ENCODE data around the gene GRM1. TPM values are rescaled to one million over a fixed set of nuclear protein-coding genes. Genes with fewer than 3 reads are reported as not detected.

Gene GRM1
- polyA plus RNA-seq, 4 donors = 0.01 to 0.03 TPM; not detected in 2

DNA sequence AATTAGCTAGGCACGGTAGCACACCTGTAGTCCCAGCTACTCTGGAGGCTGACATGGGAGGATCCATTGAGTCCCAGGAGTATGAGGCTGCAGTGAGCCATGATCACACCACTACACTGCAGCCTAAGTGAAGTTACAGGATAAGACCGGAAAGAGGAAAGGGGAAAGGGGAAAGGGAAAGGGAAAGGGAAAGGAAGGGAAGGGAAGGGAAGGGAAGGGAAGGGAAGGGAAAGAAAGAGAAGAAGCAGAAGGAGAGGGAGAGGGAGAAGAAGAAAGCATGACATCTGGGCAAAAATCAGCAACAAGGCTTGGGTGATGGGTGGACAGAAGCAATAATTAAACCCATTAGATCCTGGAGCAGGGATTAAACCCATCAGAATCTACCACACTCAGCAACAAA lies 413.0 kb downstream of the GRM1 start:
- no peak overlapping the region for H3K4me3 ChIP-seq (ENCODE audit: low read depth in 1 of 3, low read length in 3 of 3)
- DNase-seq = no peak
- H3K27me3 ChIP-seq (ENCODE audit: control insufficient read depth in 3 of 3, insufficient read depth in 3 of 3, low read length in 3 of 3) = no peaks in the 10 kb centered on the region
- H3K4me1 ChIP-seq (ENCODE audit: control insufficient read depth in 3 of 3, insufficient read depth in 2 of 3, low read depth in 1 of 3, low read length in 2 of 3) = no peaks in the 10 kb centered on the region
- H3K27ac ChIP-seq (ENCODE audit: low read depth in 1 of 3, low read length in 2 of 3) = no peak overlapping the region
- no peaks in the 10 kb centered on the region for H3K36me3 ChIP-seq (ENCODE audit: control insufficient read depth in 3 of 3, insufficient read depth in 2 of 3, low read depth in 1 of 3, low read length in 3 of 3)
- H3K9me3 ChIP-seq (ENCODE audit: control insufficient read depth in 2 of 2, insufficient read depth in 1 of 2, low read depth in 1 of 2, low read length in 1 of 2) = no peaks in the 10 kb centered on the region
- no peak for FAIRE-seq
- WGBS, 3 donors = 78 to 91% (median 85%) methylated on average over 2 of the region's 2 CpGs

DNA sequence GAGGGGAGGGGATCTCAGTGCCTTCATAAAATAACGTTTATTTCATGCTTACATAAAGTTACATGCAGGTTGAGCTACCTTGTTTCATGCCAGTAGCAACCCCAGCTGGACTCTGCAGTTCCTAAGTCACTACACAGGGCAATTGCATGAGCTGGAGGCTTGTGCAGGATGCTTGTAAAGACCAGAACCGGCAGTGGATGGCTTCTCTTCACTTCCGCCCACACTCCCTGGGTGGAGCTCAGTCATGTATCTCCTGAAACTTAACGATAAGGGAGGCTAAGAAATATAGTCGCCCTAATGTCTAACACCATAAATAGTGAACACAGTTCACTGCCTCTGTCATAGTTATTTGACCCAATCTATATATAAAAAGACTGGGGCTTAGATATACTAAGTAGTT lies 415.3 kb downstream of the GRM1 start:
- Histone ChIP-seq H3K36me3 (ENCODE audit: control insufficient read depth in 3 of 3, insufficient read depth in 2 of 3, low read depth in 1 of 3, low read length in 3 of 3) (no peaks in the 10 kb centered on the region), H3K9me3 (ENCODE audit: control insufficient read depth in 2 of 2, insufficient read depth in 1 of 2, low read depth in 1 of 2, low read length in 1 of 2) (peaks cover 0 to 5% of the 10 kb centered on the region in 2 donors), H3K4me1 (ENCODE audit: control insufficient read depth in 3 of 3, insufficient read depth in 2 of 3, low read depth in 1 of 3, low read length in 2 of 3) (no peaks in the 10 kb centered on the region), H3K27ac (ENCODE audit: low read depth in 1 of 3, low read length in 2 of 3) (no peak overlapping the region), H3K4me3 (ENCODE audit: low read depth in 1 of 3, low read length in 3 of 3) (no peak overlapping the region), H3K27me3 (ENCODE audit: control insufficient read depth in 3 of 3, insufficient read depth in 3 of 3, low read length in 3 of 3) (no peaks in the 10 kb centered on the region)
- WGBS, 3 donors = 44 to 57% (median 50%) methylated on average over 5 of the region's 5 CpGs
- FAIRE-seq (no peak), DNase-seq (no peak)

- no peaks in the 10 kb centered on the region for H3K36me3 ChIP-seq (ENCODE audit: control insufficient read depth in 3 of 3, insufficient read depth in 2 of 3, low read depth in 1 of 3, low read length in 3 of 3)
- H3K4me3 ChIP-seq (ENCODE audit: low read depth in 1 of 3, low read length in 3 of 3) = no peak overlapping the region
- H3K27ac ChIP-seq (ENCODE audit: low read depth in 1 of 3, low read length in 2 of 3) = no peak overlapping the region
- 92 to 95% (median 93%) methylated on average over 4 of the region's 4 CpGs for WGBS, 3 donors
- H3K4me1 ChIP-seq (ENCODE audit: control insufficient read depth in 3 of 3, insufficient read depth in 2 of 3, low read depth in 1 of 3, low read length in 2 of 3) = no peaks in the 10 kb centered on the region
- H3K9me3 ChIP-seq (ENCODE audit: control insufficient read depth in 2 of 2, insufficient read depth in 1 of 2, low read depth in 1 of 2, low read length in 1 of 2) = peaks cover 0 to 5% of the 10 kb centered on the region in 2 donors
- FAIRE-seq = no peak
- no peaks in the 10 kb centered on the region for H3K27me3 ChIP-seq (ENCODE audit: control insufficient read depth in 3 of 3, insufficient read depth in 3 of 3, low read length in 3 of 3)
- DNase-seq = no peak
These were observed 416.4 kb downstream of the GRM1 start for GRCh38 chr6:146445233-146445632.

GRCh38 chr6:146456886-146457285 lies 428.0 kb downstream of the GRM1 start:
- WGBS, 3 donors = 38 to 52% (median 51%) methylated on average over 1 of the region's 1 CpG

DNA sequence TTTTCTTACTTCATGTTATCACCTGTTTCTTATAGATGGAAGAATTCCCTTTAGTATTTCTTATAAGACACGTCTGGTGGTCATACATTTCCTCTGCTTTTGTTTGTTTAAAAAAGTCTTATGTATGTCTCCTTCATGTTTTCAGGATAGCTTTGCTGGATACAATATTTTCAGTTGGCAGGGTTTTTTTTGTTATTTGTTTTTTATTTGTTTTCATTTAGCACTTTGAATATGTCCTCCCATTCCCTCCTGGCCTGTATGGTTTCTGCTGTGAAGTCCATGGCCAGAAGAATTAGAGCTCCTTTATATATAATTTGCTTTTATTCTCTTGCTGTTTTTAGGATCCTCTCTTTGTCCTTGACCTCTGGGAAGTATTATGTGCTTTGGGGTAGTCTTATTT lies 432.1 kb downstream of the GRM1 start:
- no peak for FAIRE-seq
- H3K4me3 ChIP-seq (ENCODE audit: low read depth in 1 of 3, low read length in 3 of 3) = no peak overlapping the region
- H3K27ac ChIP-seq (ENCODE audit: low read depth in 1 of 3, low read length in 2 of 3) = no peak overlapping the region
- peaks cover 0 to 10% of the 10 kb centered on the region in 2 donors for H3K9me3 ChIP-seq (ENCODE audit: control insufficient read depth in 2 of 2, insufficient read depth in 1 of 2, low read depth in 1 of 2, low read length in 1 of 2)
- DNase-seq = no peak
- H3K4me1 ChIP-seq (ENCODE audit: control insufficient read depth in 3 of 3, insufficient read depth in 2 of 3, low read depth in 1 of 3, low read length in 2 of 3) = no peaks in the 10 kb centered on the region
- no peaks in the 10 kb centered on the region for H3K36me3 ChIP-seq (ENCODE audit: control insufficient read depth in 3 of 3, insufficient read depth in 2 of 3, low read depth in 1 of 3, low read length in 3 of 3)
- 77 to 86% (median 81%) methylated on average over 1 of the region's 1 CpG for WGBS, 3 donors
- H3K27me3 ChIP-seq (ENCODE audit: control insufficient read depth in 3 of 3, insufficient read depth in 3 of 3, low read length in 3 of 3) = no peaks in the 10 kb centered on the region

More at GRCh38 chr6:146456886-146457285, 428.0 kb downstream of the GRM1 start:
- peaks cover 0 to 4% of the 10 kb centered on the region in 2 donors for H3K9me3 ChIP-seq (ENCODE audit: control insufficient read depth in 2 of 2, insufficient read depth in 1 of 2, low read depth in 1 of 2, low read length in 1 of 2)
- no peaks in the 10 kb centered on the region for H3K4me1 ChIP-seq (ENCODE audit: control insufficient read depth in 3 of 3, insufficient read depth in 2 of 3, low read depth in 1 of 3, low read length in 2 of 3)
- no peak for DNase-seq
- no peaks in the 10 kb centered on the region for H3K27me3 ChIP-seq (ENCODE audit: control insufficient read depth in 3 of 3, insufficient read depth in 3 of 3, low read length in 3 of 3)
- H3K27ac ChIP-seq (ENCODE audit: low read depth in 1 of 3, low read length in 2 of 3) = no peak overlapping the region
- FAIRE-seq = no peak
- H3K4me3 ChIP-seq (ENCODE audit: low read depth in 1 of 3, low read length in 3 of 3) = no peak overlapping the region
- H3K36me3 ChIP-seq (ENCODE audit: control insufficient read depth in 3 of 3, insufficient read depth in 2 of 3, low read depth in 1 of 3, low read length in 3 of 3) = no peaks in the 10 kb centered on the region

DNA sequence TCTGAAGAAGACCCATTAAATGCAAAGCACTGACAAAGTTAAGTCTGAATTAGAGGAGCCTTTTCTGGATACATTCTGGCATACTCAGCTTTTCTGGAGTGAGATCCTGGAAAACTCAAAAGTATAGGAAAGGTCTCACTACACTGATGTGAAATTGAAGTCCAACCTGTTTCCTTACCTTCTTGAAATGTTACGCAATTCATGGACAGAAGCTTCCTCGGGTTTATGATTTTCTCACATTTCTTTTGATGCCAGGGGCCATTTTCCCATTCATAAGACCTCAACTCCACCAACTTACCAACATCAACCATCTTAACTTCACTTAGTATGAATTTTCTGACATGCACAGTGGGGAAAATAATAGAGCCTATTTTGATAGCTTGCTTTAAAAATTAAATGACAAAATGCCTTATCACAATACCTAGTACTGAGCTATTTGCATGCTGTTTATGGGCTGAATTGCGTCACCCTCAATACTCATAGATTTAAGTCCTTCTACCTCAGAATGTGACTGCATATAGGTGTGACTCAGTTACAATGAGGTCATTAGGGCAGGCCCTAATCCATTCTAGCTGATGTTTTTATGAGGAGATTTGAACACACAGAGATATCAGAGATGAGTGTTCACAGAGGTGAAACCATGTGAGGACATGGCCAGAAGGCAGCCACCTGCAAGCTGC lies 441.4 kb downstream of the GRM1 start:
- no peak for FAIRE-seq
- no peak for DNase-seq
- WGBS, 3 donors = 74 to 86% (median 85%) methylated on average over 3 of the region's 3 CpGs
- Histone ChIP-seq H3K27ac (ENCODE audit: low read depth in 1 of 3, low read length in 2 of 3) (no peak overlapping the region), H3K9me3 (ENCODE audit: control insufficient read depth in 2 of 2, insufficient read depth in 1 of 2, low read depth in 1 of 2, low read length in 1 of 2) (no peaks in the 10 kb centered on the region), H3K4me3 (ENCODE audit: low read depth in 1 of 3, low read length in 3 of 3) (no peak overlapping the region), H3K27me3 (ENCODE audit: control insufficient read depth in 3 of 3, insufficient read depth in 3 of 3, low read length in 3 of 3) (peaks cover 0 to 2% (median 0%) of the 10 kb centered on the region in 3 donors), H3K4me1 (ENCODE audit: control insufficient read depth in 3 of 3, insufficient read depth in 2 of 3, low read depth in 1 of 3, low read length in 2 of 3) (no peaks in the 10 kb centered on the region), H3K36me3 (ENCODE audit: control insufficient read depth in 3 of 3, insufficient read depth in 2 of 3, low read depth in 1 of 3, low read length in 3 of 3) (no peaks in the 10 kb centered on the region)

- no peak overlapping the region for H3K4me3 ChIP-seq (ENCODE audit: low read depth in 1 of 3, low read length in 3 of 3)
- no peaks in the 10 kb centered on the region for H3K9me3 ChIP-seq (ENCODE audit: control insufficient read depth in 2 of 2, insufficient read depth in 1 of 2, low read depth in 1 of 2, low read length in 1 of 2)
- no peak for DNase-seq
- FAIRE-seq = no peak
- H3K27ac ChIP-seq (ENCODE audit: low read depth in 1 of 3, low read length in 2 of 3) = no peak overlapping the region
- peaks cover 0 to 2% (median 0%) of the 10 kb centered on the region in 3 donors for H3K27me3 ChIP-seq (ENCODE audit: control insufficient read depth in 3 of 3, insufficient read depth in 3 of 3, low read length in 3 of 3)
- H3K4me1 ChIP-seq (ENCODE audit: control insufficient read depth in 3 of 3, insufficient read depth in 2 of 3, low read depth in 1 of 3, low read length in 2 of 3) = no peaks in the 10 kb centered on the region
- H3K36me3 ChIP-seq (ENCODE audit: control insufficient read depth in 3 of 3, insufficient read depth in 2 of 3, low read depth in 1 of 3, low read length in 3 of 3) = no peaks in the 10 kb centered on the region
- WGBS, 3 donors = 62 to 73% (median 64%) methylated on average over 3 of the region's 3 CpGs
These were observed 444.1 kb downstream of the GRM1 start for GRCh38 chr6:146472918-146473317.

DNA sequence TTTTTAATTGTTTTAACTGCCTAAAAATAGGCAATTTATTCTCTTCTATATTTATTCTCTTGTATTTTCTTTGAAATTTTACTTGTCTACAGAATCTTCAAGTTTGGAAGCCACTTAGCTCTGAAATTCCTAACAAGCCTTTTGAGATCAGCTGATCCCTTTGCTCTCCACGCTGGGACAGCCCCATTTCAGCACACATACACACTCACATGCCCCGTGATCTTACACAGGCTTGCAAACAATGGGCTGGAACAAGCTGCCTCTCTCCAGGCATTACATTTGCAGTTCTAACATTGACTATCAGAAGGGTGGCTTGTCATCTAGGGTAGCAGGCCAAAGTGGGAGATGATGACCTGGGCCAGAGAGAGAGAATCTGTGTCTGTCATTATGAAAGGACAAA lies 452.7 kb downstream of the GRM1 start:
- Histone ChIP-seq H3K4me3 (ENCODE audit: low read depth in 1 of 3, low read length in 3 of 3) (no peak overlapping the region), H3K9me3 (ENCODE audit: control insufficient read depth in 2 of 2, insufficient read depth in 1 of 2, low read depth in 1 of 2, low read length in 1 of 2) (no peaks in the 10 kb centered on the region), H3K4me1 (ENCODE audit: control insufficient read depth in 3 of 3, insufficient read depth in 2 of 3, low read depth in 1 of 3, low read length in 2 of 3) (no peaks in the 10 kb centered on the region), H3K36me3 (ENCODE audit: control insufficient read depth in 3 of 3, insufficient read depth in 2 of 3, low read depth in 1 of 3, low read length in 3 of 3) (no peaks in the 10 kb centered on the region), H3K27ac (ENCODE audit: low read depth in 1 of 3, low read length in 2 of 3) (no peak overlapping the region), H3K27me3 (ENCODE audit: control insufficient read depth in 3 of 3, insufficient read depth in 3 of 3, low read length in 3 of 3) (no peaks in the 10 kb centered on the region)
- FAIRE-seq (no peak), DNase-seq (no peak)
- WGBS, 3 donors = 36 to 58% (median 40%) methylated on average over 2 of the region's 2 CpGs

DNA sequence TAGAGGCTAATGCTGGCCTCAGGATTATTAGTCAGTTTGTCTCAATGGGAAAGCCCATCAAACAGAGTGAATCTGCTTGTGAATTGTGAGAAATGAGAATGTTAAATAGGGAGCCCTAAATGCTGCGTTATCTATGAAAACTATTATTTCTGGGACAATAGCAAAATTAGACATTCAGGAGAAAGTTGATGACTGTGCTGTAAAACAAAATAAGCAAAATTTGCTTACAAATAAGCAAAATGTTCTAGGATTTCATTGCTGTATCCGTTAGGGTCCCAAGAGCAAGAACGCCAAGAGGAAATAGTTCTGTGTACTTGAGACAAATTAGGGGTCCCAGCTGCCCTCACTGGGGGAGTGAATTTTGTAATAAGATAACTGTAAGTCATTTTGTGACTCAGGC lies 455.5 kb downstream of the GRM1 start:
- DNase-seq (no peak), FAIRE-seq (no peak)
- no peaks in the 10 kb centered on the region for H3K9me3 ChIP-seq (ENCODE audit: control insufficient read depth in 2 of 2, insufficient read depth in 1 of 2, low read depth in 1 of 2, low read length in 1 of 2)
- no peak overlapping the region for H3K27ac ChIP-seq (ENCODE audit: low read depth in 1 of 3, low read length in 2 of 3)
- 82 to 92% (median 82%) methylated on average over 3 of the region's 3 CpGs for WGBS, 3 donors
- H3K27me3 ChIP-seq (ENCODE audit: control insufficient read depth in 3 of 3, insufficient read depth in 3 of 3, low read length in 3 of 3) = no peaks in the 10 kb centered on the region
- no peaks in the 10 kb centered on the region for H3K4me1 ChIP-seq (ENCODE audit: control insufficient read depth in 3 of 3, insufficient read depth in 2 of 3, low read depth in 1 of 3, low read length in 2 of 3)
- H3K36me3 ChIP-seq (ENCODE audit: control insufficient read depth in 3 of 3, insufficient read depth in 2 of 3, low read depth in 1 of 3, low read length in 3 of 3) = no peaks in the 10 kb centered on the region
- no peak overlapping the region for H3K4me3 ChIP-seq (ENCODE audit: low read depth in 1 of 3, low read length in 3 of 3)

Measured in small intestine (tissue), 7 donors.